Activated CD8-positive, alpha-beta T cell treated with anti-CD3 and anti-CD28 coated beads for 36 hours (primary cell): ENCODE results near the gene ZNF608. TPM values are rescaled to one million over a fixed set of nuclear protein-coding genes. Genes with fewer than 3 reads are reported as not detected.

Experiments used
- ATAC-seq: fragments of 200-7000 bp; cut with Tn5 transposase; one replicate; pipeline ENCODE4 v1.10.0; 2021; ENCODE audit warnings: mild to moderate bottlenecking, moderate library complexity
- CTCF ChIA-PET: fragments of 350-600 bp; sonication (Branson Sonifier 250); formaldehyde crosslinking; loops from one replicate; lab custom pipeline; 2021; ENCODE audit warnings: antibody characterized with exemption; lab: Charles Lee
- POLR2A ChIA-PET: fragments of 350-600 bp; sonication (Branson Sonifier 250); formaldehyde crosslinking; loops from one replicate; lab custom pipeline; 2021; ENCODE audit warnings: antibody characterized with exemption; lab: Charles Lee
- DNase-seq: peaks from one replicate; pipeline ENCODE4 v3.0.0-alpha.2; 2020
- H3K27ac Mint-ChIP-seq: one replicate; pipeline ENCODE4 v1.8.0; 2021; ENCODE audit warnings: mild to moderate bottlenecking, mixed read lengths
- H3K27me3 Mint-ChIP-seq: one replicate; pipeline ENCODE4 v1.8.0; 2021; ENCODE audit warnings: mixed read lengths
- H3K36me3 Mint-ChIP-seq: one replicate; pipeline ENCODE4 v1.8.0; 2021; ENCODE audit warnings: low read depth, mixed read lengths
- H3K4me1 Mint-ChIP-seq: one replicate; pipeline ENCODE4 v1.8.0; 2021; ENCODE audit warnings: low read depth, mixed read lengths
- H3K4me3 Mint-ChIP-seq: one replicate; pipeline ENCODE4 v1.8.0; 2021; ENCODE audit warnings: mild to moderate bottlenecking, moderate library complexity, mixed read lengths
- H3K9me3 Mint-ChIP-seq: one replicate; pipeline ENCODE4 v1.8.0; 2021; ENCODE audit warnings: mixed read lengths
- CTCF ChIP-seq: fragments of 200-600 bp; IDR thresholded peaks from one replicate; pipeline ENCODE4 v1.8.0; 2022; ENCODE audit warnings: antibody characterized with exemption, mild to moderate bottlenecking
- intact Hi-C: fragments of 100-400 bp; cut with micrococcal nuclease; formaldehyde crosslinking; loops from one replicate; pipeline ENCODE4 v1.10.0; 2022
- total RNA-seq, 2 experiments: library from RNA; stranded (reverse); gene quantifications; one replicate each; pipeline ENCODE4 v1.2.3, GENCODE V29; 2021

The ZNF608 gene
- total RNA-seq, 2 experiments from 2014 or later: not detected

GRCh38 chr5:124764585-124764984 lies 18.1 kb upstream of the ZNF608 start:
- Mint-ChIP-seq H3K4me3 (no peak overlapping the region), H3K27me3 (no peaks in the 10 kb centered on the region), H3K4me1 (no peaks in the 10 kb centered on the region), H3K36me3 (no peaks in the 10 kb centered on the region), H3K27ac (no peak overlapping the region), H3K9me3 (no peaks in the 10 kb centered on the region)
- TF ChIP-seq CTCF: no peak
- ChIA-PET CTCF (no interaction called here), POLR2A (no interaction called here)
- intact Hi-C loops: no loop called here
- no peak for ATAC-seq
- DNase-seq: no peak

GRCh38 chr5:124761010-124761409 lies 14.6 kb upstream of the ZNF608 start:
- intact Hi-C loops: no loop called here
- Mint-ChIP-seq H3K27ac (no peak overlapping the region), H3K36me3 (no peaks in the 10 kb centered on the region), H3K4me3 (no peak overlapping the region), H3K27me3 (no peaks in the 10 kb centered on the region), H3K9me3 (no peaks in the 10 kb centered on the region), H3K4me1 (no peaks in the 10 kb centered on the region)
- POLR2A ChIA-PET: no interaction called here
- ATAC-seq: no peak
- DNase-seq: no peak
- CTCF ChIA-PET: interaction anchor here (1.2 kb wide), 1 partner anchor 16 kb away, joined by 3 read pairs; no protein-coding TSS in a partner anchor
- TF ChIP-seq CTCF: no peak

- TF ChIP-seq CTCF: no peak
Measured at GRCh38 chr5:124760608-124761007, 14.2 kb upstream of the ZNF608 start.

GRCh38 chr5:124755565-124755964 lies 9.1 kb upstream of the ZNF608 start:
- H3K27me3 Mint-ChIP-seq: peaks cover 7% of the 10 kb centered on the region
- no peak overlapping the region for H3K27ac Mint-ChIP-seq
- H3K4me3 Mint-ChIP-seq: no peak overlapping the region
- no peak for DNase-seq
- ChIA-PET POLR2A (no interaction called here), CTCF (no interaction called here)
- peaks cover 2% of the 10 kb centered on the region for H3K9me3 Mint-ChIP-seq
- ATAC-seq: no peak
- intact Hi-C loops: no loop called here
- no peak for TF ChIP-seq CTCF
- H3K4me1 Mint-ChIP-seq: no peaks in the 10 kb centered on the region
- H3K36me3 Mint-ChIP-seq: no peaks in the 10 kb centered on the region

More at GRCh38 chr5:124760608-124761007, 14.2 kb upstream of the ZNF608 start:
- Mint-ChIP-seq H3K4me1 (no peaks in the 10 kb centered on the region), H3K4me3 (no peak overlapping the region), H3K9me3 (no peaks in the 10 kb centered on the region), H3K36me3 (no peaks in the 10 kb centered on the region), H3K27me3 (no peaks in the 10 kb centered on the region), H3K27ac (no peak overlapping the region)
- ATAC-seq (no peak), DNase-seq (no peak)
- POLR2A ChIA-PET: no interaction called here
- CTCF ChIA-PET: no interaction called here
- intact Hi-C loops: no loop called here

GRCh38 chr5:124755041-124755440 lies 8.6 kb upstream of the ZNF608 start:
- no peak overlapping the region for H3K4me3 Mint-ChIP-seq
- H3K27me3 Mint-ChIP-seq: peaks cover 7% of the 10 kb centered on the region
- no peak for TF ChIP-seq CTCF
- POLR2A ChIA-PET: no interaction called here
- intact Hi-C loops: no loop called here
- no peak overlapping the region for H3K27ac Mint-ChIP-seq
- H3K36me3 Mint-ChIP-seq: no peaks in the 10 kb centered on the region
- CTCF ChIA-PET: no interaction called here
- no peaks in the 10 kb centered on the region for H3K4me1 Mint-ChIP-seq
- ATAC-seq (no peak), DNase-seq (no peak)
- H3K9me3 Mint-ChIP-seq: peaks cover 2% of the 10 kb centered on the region
